GM10248 (cell line): ENCODE results near the gene TMEM51.

Experiments
- CTCF ChIA-PET: fragments of 300-600 bp; sonication (Branson Sonifier 250); formaldehyde crosslinking; extraction: SDS; loops from one replicate; lab custom pipeline; 2021; ENCODE audit warnings: antibody characterized with exemption; lab: Yijun Ruan, JAX
- POLR2A ChIA-PET: fragments of 350-650 bp; sonication (Branson Sonifier 250); formaldehyde crosslinking; extraction: SDS; loops from one replicate; lab custom pipeline; 2020; ENCODE audit warnings: antibody characterized with exemption; lab: Yijun Ruan, JAX
- DNase-seq: peaks from one replicate; pipeline ENCODE4 v3.0.0; 2012; ENCODE audit errors: extremely low spot score
- CTCF ChIP-seq: IDR thresholded peaks from 2 replicates; pipeline ENCODE4 v1.5.1; 2012; ENCODE audit warnings: mild to moderate bottlenecking, low read depth; ENCODE audit errors: extremely low read depth, missing control alignments, control extremely low read depth

TMEM51 gene

GRCh38 chr1:15145327-15145726, 8.2 kb upstream of the TMEM51 start:
- CTCF ChIA-PET, result interaction anchor here (0.9 to 1.6 kb wide), 2 partner anchors 8 to 17 kb away, joined by 3 to 7 read pairs; partner anchors contain the start of gene TMEM51
- POLR2A ChIA-PET, result no interaction called here
- no peak for TF ChIP-seq CTCF
- no peak for DNase-seq

GRCh38 chr1:15146142-15146680, 7.3 kb upstream of the TMEM51 start:
- TF ChIP-seq CTCF, result no peak
- ChIA-PET CTCF (no interaction called here), POLR2A (no interaction called here)
- DNase-seq, result no peak

GRCh38 chr1:15146971-15147376, 6.6 kb upstream of the TMEM51 start:
- no peak for DNase-seq
- no peak for TF ChIP-seq CTCF
- ChIA-PET POLR2A (no interaction called here), CTCF (interaction anchor here (1.8 kb wide), 1 partner anchor 18 kb away, joined by 5 read pairs; no protein-coding TSS in a partner anchor)

- DNase-seq, result no peak
- TF ChIP-seq CTCF, result no peak
- ChIA-PET CTCF (interaction anchor here (1.8 kb wide), 1 partner anchor 19 kb away, joined by 5 read pairs; no protein-coding TSS in a partner anchor), POLR2A (no interaction called here)
These were observed 5.5 kb upstream of the TMEM51 start for GRCh38 chr1:15148004-15148403.

- DNase-seq, result no peak
- ChIA-PET POLR2A (no interaction called here), CTCF (interaction anchor here (1.8 kb wide), 1 partner anchor 20 kb away, joined by 5 read pairs; no protein-coding TSS in a partner anchor)
- TF ChIP-seq CTCF, result no peak
These were observed 5.1 kb upstream of the TMEM51 start for GRCh38 chr1:15148475-15148874.

GRCh38 chr1:15148941-15149340, 4.6 kb upstream of the TMEM51 start:
- POLR2A ChIA-PET, result no interaction called here
- CTCF ChIA-PET, result interaction anchor here (1.8 kb wide), 1 partner anchor 20 kb away, joined by 5 read pairs; no protein-coding TSS in a partner anchor
- no peak for TF ChIP-seq CTCF
- DNase-seq, result no peak
